Activated CD8-positive, alpha-beta T cell treated with anti-CD3 and anti-CD28 coated beads, Interleukin-2, amount 10 ng/mL, durations not matched to agents 7 days and 5 days (primary cell): ENCODE data around the gene CHRNG. TPM values are rescaled to one million over a fixed set of nuclear protein-coding genes. Genes with fewer than 3 reads are reported as not detected.

Experiments used
- ATAC-seq: fragments of 150-1000 bp; cut with Tn5 transposase; one replicate; pipeline ENCODE4 v1.10.0; 2021; ENCODE audit warnings: moderate library complexity
- CTCF ChIA-PET: fragments of 350-600 bp; sonication (Branson Sonifier 250); formaldehyde crosslinking; loops from one replicate; lab custom pipeline; 2021; ENCODE audit warnings: antibody characterized with exemption; lab: Charles Lee
- POLR2A ChIA-PET: fragments of 350-600 bp; sonication (Branson Sonifier 250); formaldehyde crosslinking; loops from one replicate; lab custom pipeline; 2021; ENCODE audit warnings: antibody characterized with exemption; lab: Charles Lee
- DNase-seq: peaks from one replicate; pipeline ENCODE4 v3.0.0-alpha.2; 2020
- H3K27ac Mint-ChIP-seq: one replicate; pipeline ENCODE4 v1.8.0; 2021; ENCODE audit warnings: mild to moderate bottlenecking, mixed read lengths
- H3K27me3 Mint-ChIP-seq: one replicate; pipeline ENCODE4 v1.8.0; 2021; ENCODE audit warnings: low read depth, mixed read lengths
- H3K36me3 Mint-ChIP-seq: one replicate; pipeline ENCODE4 v1.8.0; 2021; ENCODE audit warnings: low read depth, mixed read lengths
- H3K4me1 Mint-ChIP-seq: one replicate; pipeline ENCODE4 v1.8.0; 2021; ENCODE audit warnings: low read depth, mixed read lengths
- H3K4me3 Mint-ChIP-seq: one replicate; pipeline ENCODE4 v1.8.0; 2021; ENCODE audit warnings: mild to moderate bottlenecking, mixed read lengths
- H3K9me3 Mint-ChIP-seq: one replicate; pipeline ENCODE4 v1.8.0; 2022; ENCODE audit warnings: mixed read lengths; ENCODE audit not compliant: insufficient read depth
- total RNA-seq, 2 experiments: library from RNA; stranded (reverse); gene quantifications; one replicate each; pipeline ENCODE4 v1.2.3, GENCODE V29; 2021

The CHRNG gene
- total RNA-seq, 2 experiments from 2014 or later: not detected

GRCh38 chr2:232542715-232543467, 3.4 kb downstream of the CHRNG start:
- CTCF ChIA-PET: no interaction called here
- DNase-seq (no peak), ATAC-seq (no peak)
- no peak overlapping the region for H3K4me3 Mint-ChIP-seq
- H3K4me1 Mint-ChIP-seq: peaks cover 30% of the 10 kb centered on the region
- POLR2A ChIA-PET: interaction anchor here (1.6 kb wide), 1 partner anchor 9 kb away, joined by 3 read pairs; no protein-coding TSS in a partner anchor
- H3K36me3 Mint-ChIP-seq: peaks cover 21% of the 10 kb centered on the region
- peak overlapping the region; percentile 10 for H3K27ac Mint-ChIP-seq
- peaks cover 9% of the 10 kb centered on the region for H3K27me3 Mint-ChIP-seq
- H3K9me3 Mint-ChIP-seq: no peaks in the 10 kb centered on the region

GRCh38 chr2:232543491-232543890, 4.0 kb downstream of the CHRNG start:
- DNase-seq: no peak
- no peak for ATAC-seq
- Mint-ChIP-seq H3K4me3 (no peak overlapping the region), H3K9me3 (no peaks in the 10 kb centered on the region), H3K4me1 (peaks cover 29% of the 10 kb centered on the region), H3K27me3 (peaks cover 5% of the 10 kb centered on the region), H3K36me3 (peaks cover 27% of the 10 kb centered on the region), H3K27ac (no peak overlapping the region)
- ChIA-PET CTCF (no interaction called here), POLR2A (interaction anchor here (1.6 kb wide), 1 partner anchor 10 kb away, joined by 3 read pairs; no protein-coding TSS in a partner anchor)

- ATAC-seq (no peak), DNase-seq (no peak)
- Mint-ChIP-seq H3K36me3 (peaks cover 32% of the 10 kb centered on the region), H3K4me3 (no peak overlapping the region), H3K4me1 (peaks cover 30% of the 10 kb centered on the region), H3K27ac (no peak overlapping the region), H3K9me3 (no peaks in the 10 kb centered on the region), H3K27me3 (peaks cover under 1% of the 10 kb centered on the region)
- POLR2A ChIA-PET: interaction anchor here (1.6 kb wide), 1 partner anchor 10 kb away, joined by 3 read pairs; no protein-coding TSS in a partner anchor
- CTCF ChIA-PET: no interaction called here
These were observed 4.6 kb downstream of the CHRNG start for GRCh38 chr2:232543928-232544631.

- no peak for ATAC-seq
- Mint-ChIP-seq H3K36me3 (peaks cover 35% of the 10 kb centered on the region), H3K4me3 (no peak overlapping the region), H3K9me3 (no peaks in the 10 kb centered on the region), H3K4me1 (peaks cover 34% of the 10 kb centered on the region), H3K27ac (no peak overlapping the region), H3K27me3 (no peaks in the 10 kb centered on the region)
- POLR2A ChIA-PET: no interaction called here
- CTCF ChIA-PET: no interaction called here
- no peak for DNase-seq
These were observed 5.2 kb downstream of the CHRNG start for GRCh38 chr2:232544674-232545073.

GRCh38 chr2:232545511-232546375, 6.3 kb downstream of the CHRNG start:
- Mint-ChIP-seq H3K36me3 (peaks cover 36% of the 10 kb centered on the region), H3K4me1 (peaks cover 35% of the 10 kb centered on the region)

GRCh38 chr2:232547991-232548390, 8.5 kb downstream of the CHRNG start:
- no peaks in the 10 kb centered on the region for H3K27me3 Mint-ChIP-seq
- CTCF ChIA-PET: interaction anchor here (0.9 kb wide), 1 partner anchor 11 kb away, joined by 4 read pairs; no protein-coding TSS in a partner anchor
- peaks cover 49% of the 10 kb centered on the region for H3K4me1 Mint-ChIP-seq
- POLR2A ChIA-PET: interaction anchor here (1.6 kb wide), 1 partner anchor 9 kb away, joined by 3 read pairs; no protein-coding TSS in a partner anchor
- H3K36me3 Mint-ChIP-seq: peaks cover 44% of the 10 kb centered on the region
- H3K27ac Mint-ChIP-seq: no peak overlapping the region
- H3K9me3 Mint-ChIP-seq: no peaks in the 10 kb centered on the region
- no peak overlapping the region for H3K4me3 Mint-ChIP-seq
- DNase-seq (no peak), ATAC-seq (no peak)

More at GRCh38 chr2:232545511-232546375, 6.3 kb downstream of the CHRNG start:
- ChIA-PET CTCF (interaction anchor here (0.9 to 1.3 kb wide), 2 partner anchors 8 to 16 kb away, joined by 3 read pairs; no protein-coding TSS in a partner anchor), POLR2A (no interaction called here)
- ATAC-seq (no peak), DNase-seq (no peak)
- no peak overlapping the region for H3K27ac Mint-ChIP-seq
- no peaks in the 10 kb centered on the region for H3K27me3 Mint-ChIP-seq
- no peak overlapping the region for H3K4me3 Mint-ChIP-seq
- no peaks in the 10 kb centered on the region for H3K9me3 Mint-ChIP-seq

GRCh38 chr2:232549655-232550353, 10.3 kb downstream of the CHRNG start:
- H3K4me3 Mint-ChIP-seq: peak overlapping the region; percentile 100
- CTCF ChIA-PET: no interaction called here
- POLR2A ChIA-PET: no interaction called here
- H3K9me3 Mint-ChIP-seq: no peaks in the 10 kb centered on the region
- H3K36me3 Mint-ChIP-seq: peaks cover 49% of the 10 kb centered on the region
- H3K27ac Mint-ChIP-seq: peak overlapping the region; percentile 100
- DNase-seq (no peak), ATAC-seq (no peak)
- H3K4me1 Mint-ChIP-seq: peaks cover 67% of the 10 kb centered on the region
- H3K27me3 Mint-ChIP-seq: no peaks in the 10 kb centered on the region

GRCh38 chr2:232550354-232551249, 11.1 kb downstream of the CHRNG start, which contains the start of the genes EIF4E2 and TIGD1:
Gene EIF4E2 (plus strand): TSS chr2:232550689. CDS start chr2:232550725, 36 bp downstream.
Gene TIGD1 (minus strand): TSS chr2:232550557. CDS start chr2:232549882, 675 bp downstream.
- H3K9me3 Mint-ChIP-seq: no peaks in the 10 kb centered on the region
- peaks cover 68% of the 10 kb centered on the region for H3K4me1 Mint-ChIP-seq
- ChIA-PET CTCF (interaction anchor here (1.0 kb wide), 1 partner anchor 55 kb away, joined by 3 read pairs; no protein-coding TSS in a partner anchor), POLR2A (interaction anchor here (0.6 to 0.9 kb wide), 7 partner anchors 11 to 531 kb away, joined by 3 to 5 read pairs (median 3); no protein-coding TSS in a partner anchor)
- ATAC-seq: peak; percentile 95
- peak within 1 kb of the TSS; percentile 100 for H3K4me3 Mint-ChIP-seq
- peak; percentile 93 for DNase-seq
- peak within 1 kb of the TSS; percentile 100 for H3K27ac Mint-ChIP-seq
- no peaks in the 10 kb centered on the region for H3K27me3 Mint-ChIP-seq
- peaks cover 47% of the 10 kb centered on the region for H3K36me3 Mint-ChIP-seq

GRCh38 chr2:232551250-232551638, 11.8 kb downstream of the CHRNG start:
- peak overlapping the region; percentile 100 for H3K4me3 Mint-ChIP-seq
- H3K27me3 Mint-ChIP-seq: no peaks in the 10 kb centered on the region
- ChIA-PET CTCF (interaction anchor here (1.0 kb wide), 1 partner anchor 54 kb away, joined by 3 read pairs; no protein-coding TSS in a partner anchor), POLR2A (interaction anchor here (0.6 to 0.9 kb wide), 7 partner anchors 11 to 531 kb away, joined by 3 to 5 read pairs (median 3); no protein-coding TSS in a partner anchor)
- H3K27ac Mint-ChIP-seq: peak overlapping the region; percentile 100
- H3K9me3 Mint-ChIP-seq: no peaks in the 10 kb centered on the region
- ATAC-seq (no peak), DNase-seq (no peak)
- peaks cover 43% of the 10 kb centered on the region for H3K36me3 Mint-ChIP-seq
- peaks cover 63% of the 10 kb centered on the region for H3K4me1 Mint-ChIP-seq

GRCh38 chr2:232551776-232552175, 12.3 kb downstream of the CHRNG start:
- ChIA-PET POLR2A (no interaction called here), CTCF (no interaction called here)
- ATAC-seq: no peak
- no peak for DNase-seq
- Mint-ChIP-seq H3K36me3 (peaks cover 40% of the 10 kb centered on the region), H3K9me3 (no peaks in the 10 kb centered on the region), H3K4me1 (peaks cover 58% of the 10 kb centered on the region), H3K27me3 (no peaks in the 10 kb centered on the region), H3K27ac (peak overlapping the region; percentile 100), H3K4me3 (peak overlapping the region; percentile 100)
